ENCODE results near the gene NPAS3. TPM values are rescaled to one million over a fixed set of nuclear protein-coding genes. Genes with fewer than 3 reads are reported as not detected.

The NPAS3 gene
- total and polyA plus RNA-seq, 2 donors (not counting 1 experiment from before 2014, with no cell fraction given) = 0.10 to 0.50 TPM

DNA sequence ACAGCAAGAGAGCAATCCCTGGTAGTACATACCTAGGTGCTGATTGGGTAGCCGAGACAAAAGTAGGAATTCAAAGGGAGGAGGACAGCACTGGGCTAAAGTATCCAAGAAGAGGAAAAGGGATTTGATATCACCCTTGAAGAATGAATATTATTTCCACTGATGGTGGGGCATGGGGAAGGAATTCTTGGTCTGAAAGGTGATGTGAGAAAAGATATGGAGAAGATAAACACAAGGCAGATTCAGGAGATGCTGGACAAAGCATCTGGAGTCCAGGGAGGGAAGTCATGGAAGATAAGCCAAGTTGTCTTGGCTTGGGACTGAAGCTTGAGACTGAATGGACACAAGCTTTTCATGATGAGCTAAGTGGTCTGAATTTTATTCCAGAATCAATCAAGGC, 818.2 kb downstream of the NPAS3 start:
- Histone ChIP-seq H3K36me3 (ENCODE audit: control insufficient read depth, insufficient read depth, low read length) (no peaks in the 10 kb centered on the region), H3K4me3 (replicated peaks in 1 of 4; ENCODE audit: control extremely low read depth in 1 of 4, insufficient read depth in 1 of 4, low read depth in 3 of 4, low read length in 4 of 4) (no peak overlapping the region), H3K9me3 (ENCODE audit: control insufficient read depth, insufficient read depth, low read depth, low read length) (no peaks in the 10 kb centered on the region), H3K4me1 (ENCODE audit: control insufficient read depth, extremely low read depth, insufficient read depth, low read length) (no peaks in the 10 kb centered on the region), H3K27ac (ENCODE audit: insufficient read depth, low read length) (no peak overlapping the region), H3K9ac (ENCODE audit: insufficient read depth, low read length) (no peak overlapping the region), H3K4me2 (ENCODE audit: extremely low read depth, insufficient read depth, low read length) (no peak overlapping the region), H3K79me2 (ENCODE audit: control insufficient read depth, insufficient read depth, low read length) (no peaks in the 10 kb centered on the region), H4K20me1 (ENCODE audit: control insufficient read depth, extremely low read depth, insufficient read depth, low read length) (no peaks in the 10 kb centered on the region), H3K27me3 (ENCODE audit: control insufficient read depth, insufficient read depth, low read length) (no peaks in the 10 kb centered on the region), H2AFZ (ENCODE audit: low read length) (no peak overlapping the region)
- no peak for TF ChIP-seq EZH2 (IDR thresholded peaks at IDR 0.05; ENCODE audit: low read length, missing control alignments)
- TF ChIP-seq, protein P1, sequence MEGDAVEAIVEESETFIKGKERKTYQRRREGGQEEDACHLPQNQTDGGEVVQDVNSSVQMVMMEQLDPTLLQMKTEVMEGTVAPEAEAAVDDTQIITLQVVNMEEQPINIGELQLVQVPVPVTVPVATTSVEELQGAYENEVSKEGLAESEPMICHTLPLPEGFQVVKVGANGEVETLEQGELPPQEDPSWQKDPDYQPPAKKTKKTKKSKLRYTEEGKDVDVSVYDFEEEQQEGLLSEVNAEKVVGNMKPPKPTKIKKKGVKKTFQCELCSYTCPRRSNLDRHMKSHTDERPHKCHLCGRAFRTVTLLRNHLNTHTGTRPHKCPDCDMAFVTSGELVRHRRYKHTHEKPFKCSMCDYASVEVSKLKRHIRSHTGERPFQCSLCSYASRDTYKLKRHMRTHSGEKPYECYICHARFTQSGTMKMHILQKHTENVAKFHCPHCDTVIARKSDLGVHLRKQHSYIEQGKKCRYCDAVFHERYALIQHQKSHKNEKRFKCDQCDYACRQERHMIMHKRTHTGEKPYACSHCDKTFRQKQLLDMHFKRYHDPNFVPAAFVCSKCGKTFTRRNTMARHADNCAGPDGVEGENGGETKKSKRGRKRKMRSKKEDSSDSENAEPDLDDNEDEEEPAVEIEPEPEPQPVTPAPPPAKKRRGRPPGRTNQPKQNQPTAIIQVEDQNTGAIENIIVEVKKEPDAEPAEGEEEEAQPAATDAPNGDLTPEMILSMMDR (conservative IDR thresholded peaks at IDR 0.05 in 1 of 2, IDR thresholded peaks at IDR 0.05 in 1 of 2; ENCODE audit: low read depth in 1 of 2, low read length in 2 of 2) = no peak
- peak in 1 of 2 donors; percentile 32 for DNase-seq (ENCODE audit: low read depth in 2 of 2)

DNA sequence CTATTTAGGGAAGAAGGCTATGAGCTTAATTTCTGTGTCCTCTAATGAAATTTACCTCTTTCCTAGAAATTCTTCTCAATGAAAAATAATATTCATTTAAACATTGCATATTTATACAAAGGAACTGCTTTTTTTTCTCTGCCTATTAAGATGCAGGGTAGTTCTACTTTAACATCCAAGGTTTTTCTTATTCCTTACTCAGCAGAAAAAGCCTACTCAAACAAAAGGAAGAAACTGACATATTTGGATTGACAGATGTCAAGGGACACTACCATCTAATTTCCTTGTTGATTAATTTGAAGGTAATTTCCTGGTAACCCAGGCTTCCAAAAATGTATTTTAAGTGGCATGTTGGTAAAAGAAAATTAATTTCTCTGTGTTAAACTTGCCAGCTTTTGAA, 819.9 kb downstream of the NPAS3 start:
- no peak overlapping the region for H3K4me3 ChIP-seq (replicated peaks in 1 of 4; ENCODE audit: control extremely low read depth in 1 of 4, insufficient read depth in 1 of 4, low read depth in 3 of 4, low read length in 4 of 4)
- H3K27me3 ChIP-seq (ENCODE audit: control insufficient read depth, insufficient read depth, low read length) = no peaks in the 10 kb centered on the region
- H3K9ac ChIP-seq (ENCODE audit: insufficient read depth, low read length) = no peak overlapping the region
- no peak for TF ChIP-seq EZH2 (IDR thresholded peaks at IDR 0.05; ENCODE audit: low read length, missing control alignments)
- TF ChIP-seq, protein P1 (conservative IDR thresholded peaks at IDR 0.05 in 1 of 2, IDR thresholded peaks at IDR 0.05 in 1 of 2; ENCODE audit: low read depth in 1 of 2, low read length in 2 of 2) = no peak
- H4K20me1 ChIP-seq (ENCODE audit: control insufficient read depth, extremely low read depth, insufficient read depth, low read length) = no peaks in the 10 kb centered on the region
- no peak overlapping the region for H2AFZ ChIP-seq (ENCODE audit: low read length)
- H3K79me2 ChIP-seq (ENCODE audit: control insufficient read depth, insufficient read depth, low read length) = no peaks in the 10 kb centered on the region
- no peak for DNase-seq (ENCODE audit: low read depth in 2 of 2)
- no peaks in the 10 kb centered on the region for H3K4me1 ChIP-seq (ENCODE audit: control insufficient read depth, extremely low read depth, insufficient read depth, low read length)
- H3K9me3 ChIP-seq (ENCODE audit: control insufficient read depth, insufficient read depth, low read depth, low read length) = no peaks in the 10 kb centered on the region
- no peaks in the 10 kb centered on the region for H3K36me3 ChIP-seq (ENCODE audit: control insufficient read depth, insufficient read depth, low read length)
- no peak overlapping the region for H3K27ac ChIP-seq (ENCODE audit: insufficient read depth, low read length)
- H3K4me2 ChIP-seq (ENCODE audit: extremely low read depth, insufficient read depth, low read length) = no peak overlapping the region

DNA sequence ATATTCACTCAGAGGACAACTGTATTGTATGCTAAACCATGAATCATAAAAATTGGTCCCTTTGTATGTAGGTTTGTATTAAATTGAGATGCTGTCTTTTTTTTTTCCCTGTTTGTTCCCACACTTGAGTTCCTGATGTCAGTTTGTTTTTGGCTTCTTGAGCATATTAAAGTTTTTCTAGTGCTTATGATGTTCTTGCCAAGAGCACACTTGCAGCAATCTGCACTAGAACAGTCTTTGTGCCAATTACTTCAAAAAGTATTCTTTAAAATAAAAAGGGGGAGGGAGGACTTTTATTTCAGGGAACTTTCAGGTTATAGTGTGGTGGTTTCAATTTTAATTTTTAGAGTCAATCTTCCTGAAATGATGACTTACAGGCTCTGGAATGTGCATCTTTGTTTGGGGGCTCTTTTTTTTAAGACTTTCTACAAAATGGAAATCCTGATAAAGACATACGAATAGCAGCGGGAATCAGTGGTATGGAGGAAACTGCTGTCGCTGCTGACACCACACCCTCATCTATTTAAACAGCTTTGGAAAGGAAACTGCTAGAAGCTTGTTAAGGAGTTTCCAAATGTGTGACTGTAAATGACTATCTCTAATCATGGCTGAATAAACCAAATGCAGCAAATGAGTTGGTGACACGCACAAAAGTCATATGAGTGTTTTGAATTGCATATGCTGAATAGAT, 823.6 kb downstream of the NPAS3 start:
- Histone ChIP-seq H3K27ac (ENCODE audit: insufficient read depth, low read length) (no peak overlapping the region), H3K4me1 (ENCODE audit: control insufficient read depth, extremely low read depth, insufficient read depth, low read length) (no peaks in the 10 kb centered on the region), H3K9ac (ENCODE audit: insufficient read depth, low read length) (no peak overlapping the region), H4K20me1 (ENCODE audit: control insufficient read depth, extremely low read depth, insufficient read depth, low read length) (no peaks in the 10 kb centered on the region), H2AFZ (ENCODE audit: low read length) (no peak overlapping the region), H3K9me3 (ENCODE audit: control insufficient read depth, insufficient read depth, low read depth, low read length) (no peaks in the 10 kb centered on the region), H3K27me3 (ENCODE audit: control insufficient read depth, insufficient read depth, low read length) (no peaks in the 10 kb centered on the region), H3K79me2 (ENCODE audit: control insufficient read depth, insufficient read depth, low read length) (no peaks in the 10 kb centered on the region), H3K4me2 (ENCODE audit: extremely low read depth, insufficient read depth, low read length) (no peak overlapping the region), H3K36me3 (ENCODE audit: control insufficient read depth, insufficient read depth, low read length) (no peaks in the 10 kb centered on the region), H3K4me3 (replicated peaks in 1 of 4; ENCODE audit: control extremely low read depth in 1 of 4, insufficient read depth in 1 of 4, low read depth in 3 of 4, low read length in 4 of 4) (no peak overlapping the region)
- TF ChIP-seq, protein P1 (conservative IDR thresholded peaks at IDR 0.05 in 1 of 2, IDR thresholded peaks at IDR 0.05 in 1 of 2; ENCODE audit: low read depth in 1 of 2, low read length in 2 of 2) = no peak
- no peak for TF ChIP-seq EZH2 (IDR thresholded peaks at IDR 0.05; ENCODE audit: low read length, missing control alignments)
- DNase-seq (ENCODE audit: low read depth in 2 of 2) = peak in 1 of 2 donors; percentile 58
